Stimulated activated effector memory CD8-positive, alpha-beta T cell treated with anti-CD3 and anti-CD28 coated beads, Interleukin-12 subunit alpha, Interleukin-12 subunit beta, amount 100 ng/mL, for 72 hours (primary cell): Measurements from ENCODE around the gene ALDH16A1.
A peak's percentile ranks its signal among the peaks of the same experiment; 100 is the strongest.

Source experiments
- ATAC-seq: fragments of 150-1000 bp; cut with Tn5 transposase; 2 replicates; pipeline ENCODE4 v1.10.0; 2021
- DNase-seq, 2 donors: peaks; one replicate each; pipeline ENCODE4 v3.0.0; 2021 to 2022; ENCODE audit warnings: low spot score in 2 of 2
- H3K27ac Mint-ChIP-seq: one replicate; pipeline ENCODE4 v1.8.0; 2022; ENCODE audit warnings: mild to moderate bottlenecking, mixed read lengths
- H3K36me3 Mint-ChIP-seq: one replicate; pipeline ENCODE4 v1.8.0; 2022; ENCODE audit warnings: mild to moderate bottlenecking, mixed read lengths
- H3K4me1 Mint-ChIP-seq: one replicate; pipeline ENCODE4 v1.8.0; 2022; ENCODE audit warnings: mixed read lengths
- H3K4me3 Mint-ChIP-seq: one replicate; pipeline ENCODE4 v1.8.0; 2022; ENCODE audit warnings: mild to moderate bottlenecking, mixed read lengths
- H3K9me3 Mint-ChIP-seq: one replicate; pipeline ENCODE4 v1.8.0; 2022; ENCODE audit warnings: mixed read lengths

Gene ALDH16A1

GRCh38 chr19:49475995-49476880, 23.2 kb downstream of the ALDH16A1 start:
- Mint-ChIP-seq H3K36me3 (peaks cover 73% of the 10 kb centered on the region), H3K4me1 (peaks cover 41% of the 10 kb centered on the region), H3K27ac (peak overlapping the region; percentile 96), H3K4me3 (peak overlapping the region; percentile 88), H3K9me3 (no peaks in the 10 kb centered on the region)
- peak in 1 of 2 donors; percentile 84 for DNase-seq
- peak; percentile 75 for ATAC-seq

DNA sequence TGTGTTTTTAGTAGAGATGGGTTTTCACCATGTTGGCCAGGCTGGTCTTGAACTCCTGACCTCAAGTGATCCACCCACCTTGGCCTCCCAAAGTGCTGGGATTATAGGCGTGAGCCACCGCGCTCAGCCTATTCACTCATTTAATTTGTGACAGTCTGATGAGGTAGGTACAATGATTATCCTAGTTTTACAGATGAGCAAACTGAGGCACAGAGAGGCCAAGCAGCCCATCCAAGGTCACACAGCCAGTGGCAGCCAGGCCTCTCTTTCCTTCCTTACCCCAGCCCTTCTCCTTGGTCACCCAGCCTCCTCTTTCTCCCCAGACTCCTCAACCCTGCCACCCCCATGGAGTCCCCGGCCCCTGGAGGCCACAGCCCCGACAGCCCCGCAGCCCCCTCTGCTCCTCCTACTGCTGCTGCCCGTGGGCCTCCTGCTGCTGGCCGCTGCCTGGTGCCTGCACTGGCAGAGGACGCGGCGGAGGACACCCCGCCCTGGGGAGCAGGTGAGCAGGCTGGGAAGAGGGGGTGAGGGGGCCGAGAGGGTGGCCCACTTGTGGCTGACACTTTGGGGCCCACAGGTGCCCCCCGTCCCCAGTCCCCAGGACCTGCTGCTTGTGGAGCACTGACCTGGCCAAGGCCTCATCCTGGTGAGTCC, 27.1 kb downstream of the ALDH16A1 start:
- Mint-ChIP-seq H3K4me3 (no peak overlapping the region), H3K36me3 (peaks cover 99% of the 10 kb centered on the region), H3K9me3 (no peaks in the 10 kb centered on the region), H3K4me1 (peaks cover 16% of the 10 kb centered on the region), H3K27ac (peak overlapping the region; percentile 82)
- no peak for DNase-seq
- ATAC-seq: no peak

- Mint-ChIP-seq H3K27ac (peak overlapping the region; percentile 82), H3K4me3 (no peak overlapping the region), H3K36me3 (peaks cover 100% of the 10 kb centered on the region), H3K4me1 (peaks cover 7% of the 10 kb centered on the region), H3K9me3 (no peaks in the 10 kb centered on the region)
- DNase-seq (no peak), ATAC-seq (no peak)
Observed at GRCh38 chr19:49481020-49481683, 28.1 kb downstream of the ALDH16A1 start.

- no peak for ATAC-seq
- DNase-seq: no peak
- Mint-ChIP-seq H3K27ac (peak overlapping the region; percentile 100), H3K36me3 (peaks cover 99% of the 10 kb centered on the region), H3K4me1 (peaks cover 48% of the 10 kb centered on the region), H3K9me3 (no peaks in the 10 kb centered on the region), H3K4me3 (peak overlapping the region; percentile 93)
Observed at GRCh38 chr19:49486232-49486631, 33.2 kb downstream of the ALDH16A1 start.

GRCh38 chr19:49486710-49487276, 33.8 kb downstream of the ALDH16A1 start:
- H3K4me1 Mint-ChIP-seq: peaks cover 53% of the 10 kb centered on the region
- ATAC-seq (no peak), DNase-seq (no peak)
- peaks cover 99% of the 10 kb centered on the region for H3K36me3 Mint-ChIP-seq
- H3K4me3 Mint-ChIP-seq: peak overlapping the region; percentile 93
- no peaks in the 10 kb centered on the region for H3K9me3 Mint-ChIP-seq
- H3K27ac Mint-ChIP-seq: peak overlapping the region; percentile 100

- H3K36me3 Mint-ChIP-seq: peaks cover 99% of the 10 kb centered on the region
- DNase-seq: peak; percentile 99 to 100
- peak within 1 kb of the TSS; percentile 100 for H3K27ac Mint-ChIP-seq
- H3K4me1 Mint-ChIP-seq: peaks cover 60% of the 10 kb centered on the region
- peak; percentile 88 for ATAC-seq
- no peaks in the 10 kb centered on the region for H3K9me3 Mint-ChIP-seq
- H3K4me3 Mint-ChIP-seq: peak within 1 kb of the TSS; percentile 93
Observed at GRCh38 chr19:49487277-49488045, 34.4 kb downstream of the ALDH16A1 start, which contains the start of gene RPL13A. TSS of gene RPL13A (plus strand) at chr19:49487608. CDS start at chr19:49487630, 22 bp downstream.

- H3K4me1 Mint-ChIP-seq: peaks cover 68% of the 10 kb centered on the region
- DNase-seq: no peak
- peak overlapping the region; percentile 93 for H3K4me3 Mint-ChIP-seq
- no peak for ATAC-seq
- peak overlapping the region; percentile 100 for H3K27ac Mint-ChIP-seq
- no peaks in the 10 kb centered on the region for H3K9me3 Mint-ChIP-seq
- peaks cover 99% of the 10 kb centered on the region for H3K36me3 Mint-ChIP-seq
Observed at GRCh38 chr19:49488046-49488862, 35.2 kb downstream of the ALDH16A1 start.

DNA sequence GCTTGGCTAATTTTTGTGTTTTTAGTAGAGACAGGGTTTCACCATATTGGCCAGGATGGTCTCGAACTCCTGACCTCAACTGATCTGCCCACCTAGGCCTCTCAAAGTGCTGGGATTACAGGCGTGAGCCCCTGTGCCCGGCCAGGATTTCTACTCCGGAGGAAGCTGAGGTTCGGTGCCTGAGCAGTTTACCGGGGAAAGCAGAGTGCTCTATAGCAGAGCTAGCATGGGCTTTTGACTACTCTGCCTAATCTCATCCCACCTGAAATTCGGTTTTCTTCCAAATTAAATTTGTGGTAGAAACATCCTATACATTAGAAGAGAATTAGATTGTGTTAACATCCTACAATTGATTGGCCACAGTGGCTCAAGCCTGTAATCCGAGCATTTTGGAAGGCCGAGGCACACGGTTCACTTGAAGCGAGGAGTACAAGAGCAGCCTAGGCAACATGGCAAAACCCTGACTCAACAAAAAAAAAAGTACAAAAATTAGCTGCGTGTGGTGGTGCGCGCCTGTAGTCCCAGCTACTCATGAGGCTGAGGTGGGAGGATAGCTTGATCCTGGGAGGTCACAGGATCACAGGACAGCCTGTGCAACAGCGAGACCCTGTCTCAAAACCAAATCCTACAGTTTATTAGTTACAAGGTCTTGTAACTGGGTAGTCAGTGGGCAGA, 36.0 kb downstream of the ALDH16A1 start:
- peaks cover 72% of the 10 kb centered on the region for H3K4me1 Mint-ChIP-seq
- no peaks in the 10 kb centered on the region for H3K9me3 Mint-ChIP-seq
- DNase-seq: no peak
- peak overlapping the region; percentile 93 for H3K4me3 Mint-ChIP-seq
- H3K27ac Mint-ChIP-seq: peak overlapping the region; percentile 100
- H3K36me3 Mint-ChIP-seq: peaks cover 99% of the 10 kb centered on the region
- no peak for ATAC-seq

DNA sequence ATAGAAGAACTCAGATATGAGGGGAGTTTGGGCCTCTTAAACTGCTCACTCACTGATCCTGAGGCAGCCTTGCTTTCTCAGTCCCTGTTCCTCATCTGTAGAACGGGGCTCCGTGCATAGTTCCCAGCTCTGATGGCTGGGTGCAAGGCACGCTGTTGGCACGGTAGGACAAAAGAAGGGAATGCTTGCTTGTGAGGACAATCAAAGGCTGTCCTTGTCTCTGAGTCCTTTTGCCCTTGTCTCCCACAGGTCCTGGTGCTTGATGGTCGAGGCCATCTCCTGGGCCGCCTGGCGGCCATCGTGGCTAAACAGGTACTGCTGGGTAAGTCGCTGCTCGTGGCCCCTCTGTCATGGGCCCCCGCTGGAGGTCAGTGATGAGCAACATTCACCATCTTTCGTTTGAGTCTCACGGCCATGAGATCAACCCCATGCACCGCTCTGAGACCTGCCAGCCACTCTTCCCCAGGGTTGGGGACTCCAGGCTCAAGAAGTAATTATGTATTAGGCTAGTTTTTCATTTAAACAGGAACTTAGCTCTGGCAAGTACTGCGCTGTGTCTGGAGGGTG, 36.7 kb downstream of the ALDH16A1 start:
- peaks cover 72% of the 10 kb centered on the region for H3K4me1 Mint-ChIP-seq
- DNase-seq (peak in 1 of 2 donors; percentile 79), ATAC-seq (peak; percentile 39)
- H3K4me3 Mint-ChIP-seq: peak overlapping the region; percentile 93
- H3K9me3 Mint-ChIP-seq: no peaks in the 10 kb centered on the region
- peaks cover 98% of the 10 kb centered on the region for H3K36me3 Mint-ChIP-seq
- H3K27ac Mint-ChIP-seq: peak overlapping the region; percentile 100

DNA sequence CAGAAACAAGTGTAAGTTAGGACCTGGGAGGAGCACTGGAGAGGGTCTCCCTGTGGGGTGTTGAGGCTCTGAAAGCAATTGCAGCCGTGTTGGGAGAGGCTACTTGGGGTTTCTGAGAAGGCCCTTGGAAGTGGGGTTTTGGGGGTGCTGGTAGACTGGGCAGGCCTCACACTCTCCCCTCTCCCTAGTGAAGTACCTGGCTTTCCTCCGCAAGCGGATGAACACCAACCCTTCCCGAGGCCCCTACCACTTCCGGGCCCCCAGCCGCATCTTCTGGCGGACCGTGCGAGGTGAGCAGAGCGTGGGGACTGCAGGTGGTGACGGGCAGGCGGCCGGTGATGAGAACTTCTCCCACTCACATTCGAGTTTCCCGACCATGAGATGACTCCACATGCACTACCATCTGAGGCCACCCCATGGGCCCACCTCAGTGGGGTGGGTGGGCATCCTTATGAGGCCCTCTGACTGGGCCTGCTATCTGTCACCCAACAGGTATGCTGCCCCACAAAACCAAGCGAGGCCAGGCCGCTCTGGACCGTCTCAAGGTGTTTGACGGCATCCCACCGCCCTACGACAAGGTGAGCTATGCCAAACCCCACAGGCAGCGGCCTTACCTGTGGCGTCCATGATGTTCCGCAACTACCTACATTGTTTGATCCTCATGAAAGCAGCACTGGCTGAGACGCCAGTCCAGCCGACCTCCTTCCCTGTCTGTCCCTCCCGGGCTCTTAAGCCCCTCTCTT, 37.4 kb downstream of the ALDH16A1 start:
- DNase-seq (peak in 1 of 2 donors; percentile 56), ATAC-seq (no peak)
- H3K27ac Mint-ChIP-seq: peak overlapping the region; percentile 100
- peaks cover 72% of the 10 kb centered on the region for H3K4me1 Mint-ChIP-seq
- peak overlapping the region; percentile 93 for H3K4me3 Mint-ChIP-seq
- H3K36me3 Mint-ChIP-seq: peaks cover 92% of the 10 kb centered on the region
- H3K9me3 Mint-ChIP-seq: no peaks in the 10 kb centered on the region

DNA sequence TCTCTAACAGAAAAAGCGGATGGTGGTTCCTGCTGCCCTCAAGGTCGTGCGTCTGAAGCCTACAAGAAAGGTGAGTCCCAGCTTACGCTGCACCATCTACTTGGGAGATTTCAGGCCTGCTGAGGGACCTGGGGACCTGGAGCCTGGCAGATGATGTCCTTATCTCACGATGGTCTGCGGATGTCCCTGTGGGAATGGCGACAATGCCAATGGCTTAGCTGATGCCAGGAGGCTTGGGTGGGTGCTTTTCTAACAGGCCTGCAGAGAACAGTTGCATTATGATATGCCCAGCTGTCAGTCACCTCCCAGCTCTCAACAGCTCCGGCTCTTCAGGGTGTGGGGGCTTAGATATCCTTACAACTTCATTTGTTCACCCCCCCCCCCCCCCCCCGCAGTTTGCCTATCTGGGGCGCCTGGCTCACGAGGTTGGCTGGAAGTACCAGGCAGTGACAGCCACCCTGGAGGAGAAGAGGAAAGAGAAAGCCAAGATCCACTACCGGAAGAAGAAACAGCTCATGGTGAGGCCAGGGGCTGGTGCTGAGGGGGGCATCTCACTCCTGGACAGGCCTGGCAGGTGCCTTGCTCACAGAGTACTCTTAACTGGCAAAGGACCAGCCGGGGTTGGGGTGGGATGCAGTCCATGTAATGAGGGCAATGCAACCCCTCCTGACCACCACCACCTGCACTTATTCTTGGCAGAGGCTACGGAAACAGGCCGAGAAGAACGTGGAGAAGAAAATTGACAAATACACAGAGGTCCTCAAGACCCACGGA, 38.2 kb downstream of the ALDH16A1 start:
- no peak for DNase-seq
- H3K4me1 Mint-ChIP-seq: peaks cover 73% of the 10 kb centered on the region
- peak overlapping the region; percentile 100 for H3K27ac Mint-ChIP-seq

More for the DNA sequence above, 38.2 kb downstream of the ALDH16A1 start:
- peaks cover 92% of the 10 kb centered on the region for H3K36me3 Mint-ChIP-seq
- ATAC-seq: no peak
- H3K9me3 Mint-ChIP-seq: no peaks in the 10 kb centered on the region
- H3K4me3 Mint-ChIP-seq: peak overlapping the region; percentile 93
